ENCODE results near the gene KCP.

GRCh38 chr7:128841171-128841690 is 69.3 kb downstream of the KCP start:
- TF ChIP-seq CTCF (IDR thresholded peaks at IDR 0.05; ENCODE audit: low read length) (no peak), EZH2 (optimal IDR thresholded peaks at IDR 0.05; ENCODE audit: low read depth, low read length) (no peak)

All from MM.1S (cell line).